Hypothalamus (tissue), 51 donors: ENCODE data around the gene LIMS3.
"Not testable (repeated sequence)": the region's sequence is repeated elsewhere in the genome, so short reads cannot be mapped to it uniquely, and the experiment has no call there.

Experiments used
- DNase-seq, 51 donors: peaks; one replicate each; lab custom pipeline; 2025; lab: John Stamatoyannopoulos, UW

The LIMS3 gene, protein sequence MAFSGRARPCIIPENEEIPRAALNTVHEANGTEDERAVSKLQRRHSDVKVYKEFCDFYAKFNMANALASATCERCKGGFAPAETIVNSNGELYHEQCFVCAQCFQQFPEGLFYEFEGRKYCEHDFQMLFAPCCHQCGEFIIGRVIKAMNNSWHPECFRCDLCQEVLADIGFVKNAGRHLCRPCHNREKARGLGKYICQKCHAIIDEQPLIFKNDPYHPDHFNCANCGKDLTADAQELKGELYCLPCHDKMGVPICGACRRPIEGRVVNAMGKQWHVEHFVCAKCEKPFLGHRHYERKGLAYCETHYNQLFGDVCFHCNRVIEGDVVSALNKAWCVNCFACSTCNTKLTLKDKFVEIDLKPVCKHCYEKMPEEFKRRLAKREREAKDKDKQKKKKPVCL

DNA sequence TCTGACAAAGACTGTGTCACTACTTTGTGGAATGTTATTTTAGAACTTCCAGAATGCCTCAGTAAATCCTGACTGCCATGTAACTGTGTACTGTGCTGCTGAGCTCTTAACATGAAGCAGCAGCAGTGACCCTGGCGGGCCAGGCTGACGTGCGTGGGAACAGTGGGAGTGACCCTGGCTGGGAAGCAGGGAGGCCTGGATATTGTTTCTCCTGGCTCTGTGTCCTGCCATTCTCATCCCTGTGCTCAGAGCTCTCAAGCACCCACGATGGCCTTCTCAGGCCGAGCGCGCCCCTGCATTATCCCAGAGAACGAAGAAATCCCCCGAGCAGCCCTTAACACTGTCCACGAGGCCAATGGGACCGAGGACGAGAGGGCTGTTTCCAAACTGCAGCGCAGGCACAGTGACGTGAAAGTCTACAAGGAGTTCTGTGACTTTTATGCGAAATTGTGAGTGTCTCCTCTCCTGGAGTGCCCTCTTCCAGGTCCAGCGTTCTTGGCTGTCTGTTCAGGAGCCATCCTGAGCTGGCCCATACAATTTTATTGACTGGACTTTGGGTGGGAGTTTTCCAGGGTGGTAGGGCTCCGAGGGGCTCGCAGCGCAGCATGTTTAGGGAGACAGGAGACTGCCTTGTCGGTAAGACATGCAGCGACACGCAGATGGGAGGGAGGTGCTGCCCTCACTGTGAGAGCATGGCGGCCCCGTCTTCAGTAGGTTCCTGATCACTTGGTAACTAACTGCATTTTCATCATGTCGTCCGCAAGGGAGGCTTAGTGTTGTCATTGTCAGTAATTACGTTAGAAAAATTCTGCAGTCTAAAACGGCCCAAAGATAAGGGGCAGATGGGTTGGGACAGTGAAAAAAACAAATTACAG is at the start of gene LIMS3:
Gene LIMS3, plus strand, starts transcription at position 227 of the 875 bp plus-strand sequence. Its CDS starts 41 bp downstream, at position 268.
- DNase-seq = not testable (repeated sequence)

DNA sequence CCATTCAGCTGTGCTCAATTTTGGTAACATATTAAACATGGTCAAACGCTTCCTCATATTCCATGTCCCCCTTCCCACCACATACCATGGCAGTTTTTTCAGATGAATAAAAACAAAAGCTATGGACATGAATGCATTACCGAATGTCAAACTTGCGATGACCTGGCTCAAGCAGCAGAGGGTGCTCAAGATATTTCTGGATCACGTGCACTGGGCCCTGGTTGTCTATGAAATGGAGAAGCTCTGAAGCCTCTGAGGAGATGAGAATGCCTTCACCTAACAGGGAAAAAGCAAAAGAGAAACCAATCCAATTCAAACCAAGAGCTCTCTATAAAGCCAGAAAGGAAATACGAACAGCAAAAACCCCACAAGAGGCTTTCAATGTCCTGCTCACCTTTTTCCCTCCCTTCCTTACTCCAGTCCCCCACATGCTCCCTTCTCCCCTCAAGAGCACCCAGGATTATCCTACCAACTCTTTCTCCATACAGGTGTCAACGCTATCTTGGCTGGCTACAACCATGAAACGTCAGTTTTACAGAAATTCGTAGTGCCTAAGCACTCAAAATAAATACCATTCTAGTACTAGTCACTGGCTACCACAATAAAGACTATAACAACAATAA is 27.2 kb upstream of the LIMS3 start:
- DNase-seq = not testable (repeated sequence)

DNA sequence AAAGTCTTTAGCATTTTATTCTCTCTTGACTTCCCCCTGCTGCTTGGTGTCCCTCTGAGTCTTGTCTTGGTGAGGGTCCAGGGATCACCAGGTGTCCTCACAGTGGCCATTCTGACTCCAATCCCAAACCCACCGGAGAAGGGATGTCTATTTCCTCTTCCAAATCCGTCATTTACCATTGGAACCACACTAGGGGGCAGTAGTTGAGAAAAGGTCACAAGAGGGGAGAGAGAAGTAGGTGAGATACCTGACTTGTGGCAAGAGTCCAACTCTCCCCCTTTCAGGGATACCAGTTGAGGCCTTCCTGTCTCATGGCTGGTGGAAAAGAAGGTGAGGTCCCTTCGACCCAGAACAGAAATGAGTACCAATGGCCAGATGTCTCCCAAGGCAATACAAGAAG is 21.9 kb upstream of the LIMS3 start:
- not testable (repeated sequence) for DNase-seq

DNA sequence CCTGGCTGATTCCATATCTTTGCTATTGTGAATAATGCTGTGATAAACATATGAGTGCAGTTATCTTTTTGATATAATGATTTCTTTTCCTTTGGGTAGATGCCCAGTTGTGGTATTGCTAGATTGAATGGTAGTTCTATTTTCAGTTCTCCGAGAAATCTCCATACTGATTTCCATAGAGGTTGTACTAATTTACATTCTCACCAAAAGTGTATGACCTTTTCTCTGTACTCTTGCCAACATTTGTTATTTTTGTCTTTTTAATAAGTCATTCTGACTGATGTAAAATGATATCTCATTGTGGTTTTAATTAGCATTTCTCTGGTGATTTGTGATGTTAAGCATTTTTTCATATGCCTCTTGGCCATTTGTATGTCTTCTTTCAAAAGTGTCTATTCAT is 16.4 kb upstream of the LIMS3 start:
- not testable (repeated sequence) for DNase-seq

DNA sequence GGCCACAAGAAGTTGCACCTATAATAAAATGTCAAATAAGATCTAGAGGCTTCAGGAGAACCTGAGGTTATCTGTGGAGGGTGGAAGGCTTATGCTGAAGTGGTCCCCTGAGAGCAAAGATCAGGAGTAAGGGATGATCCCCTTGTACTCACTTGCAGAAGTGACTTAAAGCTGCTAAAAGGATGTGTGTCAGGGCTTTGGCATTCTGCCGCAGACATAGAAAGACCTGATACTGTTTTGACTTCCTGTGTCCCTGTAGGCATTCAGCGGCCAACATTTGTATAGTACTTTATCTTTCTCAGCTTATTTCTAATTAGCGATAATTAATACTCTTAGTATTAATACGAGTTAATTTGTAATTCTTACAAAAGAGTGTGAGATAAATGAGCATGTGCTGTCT is 10.1 kb upstream of the LIMS3 start:
- not testable (repeated sequence) for DNase-seq

DNA sequence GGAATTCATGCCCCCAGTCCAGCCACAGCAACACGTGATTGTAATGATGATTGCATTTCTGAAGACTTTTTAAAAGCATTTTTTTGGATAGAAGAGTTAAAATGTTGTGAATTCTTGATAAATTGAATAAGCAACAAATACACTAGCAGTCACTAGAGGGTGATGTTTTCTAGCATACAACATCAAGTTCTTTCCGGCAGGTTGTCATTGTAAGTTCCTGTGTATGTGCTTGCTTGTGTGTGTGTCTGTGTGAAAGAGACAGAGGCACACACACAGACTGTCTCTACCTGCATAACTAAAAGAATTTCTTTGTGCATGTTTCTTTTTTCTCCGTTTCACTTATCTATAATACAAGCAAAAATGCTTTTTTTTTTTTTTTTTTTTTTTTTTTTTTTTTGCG is 8.6 kb upstream of the LIMS3 start:
- not testable (repeated sequence) for DNase-seq

DNA sequence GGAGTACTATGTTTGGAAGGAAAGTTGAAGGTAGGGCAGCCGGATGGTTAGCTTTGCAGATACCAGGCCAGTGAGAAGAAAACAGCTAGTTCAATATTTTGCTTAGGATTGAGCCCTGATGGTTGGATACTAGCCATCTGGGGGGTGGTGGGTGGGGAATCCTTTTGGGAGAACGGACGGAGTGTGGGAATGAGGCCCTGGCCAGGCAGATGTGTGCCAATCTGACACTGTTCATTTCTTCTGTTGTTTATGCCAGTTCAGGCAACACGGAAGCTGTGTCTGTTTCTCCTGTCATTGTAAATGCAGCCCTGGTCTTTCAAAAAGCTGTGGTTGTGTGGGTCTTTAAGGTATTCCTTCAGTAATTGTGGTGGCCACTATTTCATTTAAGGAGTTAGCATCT is 7.5 kb upstream of the LIMS3 start:
- DNase-seq = not testable (repeated sequence)

DNA sequence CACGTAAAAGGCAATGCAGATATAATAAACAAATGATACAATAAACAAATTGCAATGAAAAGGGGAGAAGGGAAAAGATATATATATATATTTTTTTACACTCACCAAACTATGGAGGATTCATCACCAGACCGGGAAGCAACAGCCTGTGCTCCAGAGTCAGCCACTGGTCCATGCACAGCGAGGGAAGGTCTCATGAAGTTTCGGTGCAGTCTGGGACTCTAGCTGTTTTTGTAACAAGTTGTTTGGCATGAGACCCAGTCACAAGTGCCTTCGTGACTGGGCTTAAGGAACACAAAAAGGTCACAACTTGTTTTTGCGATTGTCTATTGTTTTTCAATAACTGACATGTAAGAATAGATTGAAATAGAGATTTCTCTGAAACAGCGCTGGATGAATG is 4.8 kb upstream of the LIMS3 start:
- not testable (repeated sequence) for DNase-seq

DNA sequence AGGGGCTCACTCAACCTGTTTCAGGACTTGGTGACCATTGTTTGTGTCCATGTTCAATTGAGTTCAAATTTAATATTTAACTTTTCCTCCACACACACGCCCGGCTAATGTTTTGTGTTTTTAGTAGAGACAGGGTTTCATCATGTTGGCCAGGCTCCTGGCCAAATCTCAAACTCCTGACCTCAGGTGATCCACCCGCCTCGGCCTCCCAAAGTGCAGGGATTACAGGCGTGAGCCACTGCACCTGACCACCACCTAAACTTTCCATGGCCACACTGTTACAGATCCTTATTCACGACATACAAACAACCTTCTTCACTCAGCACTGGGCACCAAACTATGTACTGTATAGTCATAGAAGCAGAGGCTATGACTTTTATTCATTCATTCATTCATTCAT is 4.3 kb upstream of the LIMS3 start:
- DNase-seq = not testable (repeated sequence)

DNA sequence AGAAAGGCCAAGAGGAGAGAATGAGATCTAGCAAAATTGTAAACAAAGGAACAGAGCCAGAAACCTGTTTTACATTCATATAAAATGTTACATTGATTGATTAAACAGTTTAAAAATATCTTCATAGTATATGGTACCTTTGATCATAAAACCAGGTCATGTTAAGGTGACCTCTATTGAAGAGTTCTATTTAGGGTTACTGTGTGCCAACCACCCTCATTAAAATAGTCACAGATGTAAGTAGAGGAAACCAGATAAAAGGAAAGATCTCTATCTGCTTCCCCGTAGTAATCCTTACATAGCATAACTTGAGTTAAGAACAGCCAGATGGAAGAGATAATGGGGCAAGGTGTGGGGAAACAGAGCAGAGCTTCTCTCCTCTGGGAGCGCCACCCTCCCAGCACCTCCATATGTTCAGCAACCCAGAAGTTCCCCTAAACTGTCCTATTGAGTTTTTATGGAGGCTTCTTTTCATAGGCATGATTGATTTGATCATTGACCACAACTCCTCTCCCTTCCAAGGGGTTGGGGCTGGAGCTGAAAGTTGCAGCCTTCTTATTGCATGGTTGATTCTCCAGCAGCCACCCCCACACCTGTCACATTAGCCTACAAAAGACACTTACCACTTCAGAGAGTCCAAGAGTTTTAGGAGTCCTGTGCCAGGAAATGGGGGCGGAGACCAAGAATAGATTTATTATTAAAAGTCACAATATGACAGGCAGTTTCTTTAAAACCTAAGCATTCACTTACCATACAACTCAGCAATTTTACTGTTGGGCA is 3.2 kb upstream of the LIMS3 start:
- DNase-seq = not testable (repeated sequence)

DNA sequence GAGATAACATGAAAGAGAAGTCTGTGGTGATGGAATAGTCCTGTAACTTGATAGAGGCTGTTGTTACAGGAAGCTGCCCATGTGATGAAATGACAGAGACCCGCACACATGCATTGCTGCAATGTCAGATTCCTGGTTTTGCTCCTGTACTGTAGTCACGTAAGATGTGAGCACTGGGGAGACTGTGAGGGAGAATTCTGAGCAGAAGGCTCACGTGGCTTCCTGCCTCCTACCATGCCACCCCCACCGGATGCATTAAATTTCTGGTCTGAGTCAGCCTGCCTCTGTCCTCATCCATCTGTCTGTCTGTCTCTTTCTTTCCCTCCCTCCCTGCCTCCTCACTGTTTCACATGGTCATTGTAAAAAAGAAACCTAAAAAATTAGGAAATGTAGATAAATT is 2.3 kb upstream of the LIMS3 start:
- not testable (repeated sequence) for DNase-seq

DNA sequence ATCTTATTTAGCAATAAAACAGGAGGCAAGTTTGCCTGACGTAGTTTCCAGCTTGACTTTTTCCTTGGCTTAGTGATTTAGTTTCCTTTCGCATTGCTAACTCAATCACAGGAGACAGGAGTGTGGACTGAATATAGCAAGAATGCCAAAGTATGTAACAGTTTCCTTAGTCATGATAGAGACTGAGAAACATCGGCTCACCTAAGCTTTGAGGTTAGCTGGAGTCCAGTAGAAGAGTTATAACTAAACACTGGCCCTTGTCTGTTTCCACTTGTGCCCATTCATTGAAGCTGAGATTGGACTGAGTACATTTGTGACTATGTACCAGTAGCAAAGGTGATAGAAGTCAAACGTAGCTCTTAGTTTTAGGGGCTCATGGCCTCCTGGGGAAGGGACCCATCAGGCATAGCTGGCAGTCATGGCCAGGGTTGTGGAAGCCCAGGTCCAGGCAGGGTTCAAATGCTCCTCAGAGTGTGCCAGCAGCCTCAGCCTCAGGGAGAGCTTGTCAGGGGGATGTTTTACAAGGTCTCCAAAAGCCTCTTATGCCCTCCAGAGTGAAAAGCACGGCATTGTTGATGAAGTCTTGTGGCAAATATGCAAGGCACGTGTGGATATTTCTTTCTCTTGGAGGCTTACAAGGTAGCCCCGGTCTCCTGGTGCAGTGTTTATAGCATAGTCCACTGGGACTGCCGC is 573 bp upstream of the LIMS3 start:
- DNase-seq = not testable (repeated sequence)

DNA sequence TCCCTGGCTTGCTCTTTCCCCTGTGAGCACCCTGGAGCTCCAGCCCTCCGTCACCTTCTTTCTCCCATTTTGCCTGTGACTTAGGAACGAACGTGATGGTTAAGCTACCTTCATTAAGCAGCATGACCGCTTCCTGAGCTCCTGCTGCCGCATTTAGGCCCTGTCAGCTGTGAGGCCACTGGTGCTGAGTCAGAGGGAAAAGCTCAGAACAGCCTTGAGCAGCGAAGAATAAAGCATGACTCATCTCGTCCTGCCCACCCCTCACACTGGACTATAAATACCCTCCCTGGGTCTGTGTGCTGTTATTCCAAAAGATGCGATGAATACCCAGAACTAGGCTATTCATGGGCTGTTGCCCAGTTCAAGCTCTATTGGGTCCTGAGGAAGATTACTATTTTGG is 7.3 kb downstream of the LIMS3 start:
- DNase-seq = not testable (repeated sequence)

DNA sequence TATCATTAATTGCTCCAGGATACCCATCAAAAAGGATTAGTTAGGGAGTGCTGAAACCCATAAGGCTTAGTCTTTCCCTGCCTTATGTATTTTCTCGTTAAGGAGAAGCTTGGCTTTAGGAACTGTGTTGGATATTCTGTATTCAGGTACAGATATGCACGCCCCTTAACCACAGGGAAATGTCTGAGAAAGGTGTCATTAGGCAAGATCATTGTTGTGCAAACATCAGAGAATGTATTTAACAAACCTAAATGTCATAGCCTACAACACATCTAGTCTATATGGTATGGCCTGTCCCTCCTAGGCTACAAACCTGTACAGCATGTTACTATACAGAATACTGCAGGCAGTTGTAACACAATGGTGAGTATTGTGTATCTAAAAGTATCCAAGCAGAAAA is 10.1 kb downstream of the LIMS3 start:
- DNase-seq = not testable (repeated sequence)

DNA sequence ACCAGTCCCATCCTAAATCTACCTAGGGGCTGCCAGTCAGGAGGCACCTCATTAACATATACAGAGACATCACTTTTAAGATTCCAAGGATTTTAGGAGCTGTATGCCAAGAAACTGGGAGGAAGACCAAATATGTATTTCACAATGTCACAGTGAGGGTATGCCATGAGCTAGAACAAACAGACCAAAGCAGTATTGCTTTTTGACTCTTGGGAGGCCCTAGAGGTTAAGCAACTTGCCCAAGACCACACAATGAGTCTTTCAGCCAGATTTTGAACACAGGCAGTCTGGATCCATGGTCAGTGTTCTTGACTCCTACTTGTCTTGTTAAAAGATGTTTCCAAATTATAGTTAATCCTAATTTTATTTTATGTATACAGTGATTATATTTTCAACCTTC is 12.3 kb downstream of the LIMS3 start:
- DNase-seq = not testable (repeated sequence)

DNA sequence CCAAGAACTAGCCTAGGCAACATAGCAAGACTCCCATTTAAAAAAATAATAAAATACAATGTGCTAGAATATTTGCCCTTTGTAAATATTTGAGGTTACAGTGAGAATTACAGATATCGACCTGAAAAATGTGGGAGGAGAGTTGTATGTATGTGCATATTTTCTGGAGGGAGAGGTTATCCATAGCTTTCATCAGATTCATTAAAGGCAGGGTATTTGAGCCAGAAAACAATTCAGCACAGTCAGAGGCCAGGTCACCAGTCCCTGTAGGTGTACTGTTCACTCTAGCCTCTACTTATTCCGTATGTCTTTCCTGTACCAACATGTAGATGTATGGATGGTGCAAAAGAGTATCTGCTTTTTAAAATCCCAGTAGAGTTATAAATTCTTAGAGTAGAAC is 15.4 kb downstream of the LIMS3 start:
- DNase-seq = not testable (repeated sequence)

DNA sequence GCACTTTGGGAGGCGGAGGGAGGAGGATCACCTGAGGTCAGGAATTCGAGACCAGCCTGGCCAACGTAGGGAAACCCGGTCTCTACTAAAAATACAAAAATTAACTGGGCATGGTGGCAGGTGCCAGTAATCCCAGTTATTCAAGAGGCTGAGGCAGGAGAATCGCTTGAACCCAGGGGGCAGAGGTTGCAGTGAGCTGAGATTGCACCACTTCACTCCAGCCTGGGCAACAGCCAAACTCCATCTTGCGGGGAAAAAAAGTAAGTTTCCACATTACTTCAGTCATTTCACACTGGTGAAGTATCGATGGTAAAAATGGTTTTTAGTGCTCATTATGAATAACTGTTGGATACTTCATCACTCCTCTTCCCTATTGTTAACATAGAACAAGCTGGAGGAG is 16.1 kb downstream of the LIMS3 start:
- DNase-seq = not testable (repeated sequence)

DNA sequence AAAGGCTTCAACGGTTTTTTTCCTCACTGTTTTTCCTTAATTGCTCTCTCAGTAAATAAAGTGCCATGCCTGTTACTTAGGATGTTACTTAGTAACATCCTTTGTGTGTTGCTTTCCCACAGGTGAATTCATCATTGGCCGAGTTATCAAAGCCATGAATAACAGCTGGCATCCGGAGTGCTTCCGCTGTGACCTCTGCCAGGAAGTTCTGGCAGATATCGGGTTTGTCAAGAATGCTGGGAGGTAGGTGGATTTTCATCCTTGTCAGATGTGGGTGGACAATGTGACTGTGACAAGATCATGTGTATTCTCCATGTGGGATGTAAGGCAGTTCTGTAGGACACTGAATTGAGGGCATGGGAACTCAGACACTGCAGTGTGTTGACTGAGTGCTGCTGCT is 17.3 kb downstream of the LIMS3 start:
- not testable (repeated sequence) for DNase-seq

DNA sequence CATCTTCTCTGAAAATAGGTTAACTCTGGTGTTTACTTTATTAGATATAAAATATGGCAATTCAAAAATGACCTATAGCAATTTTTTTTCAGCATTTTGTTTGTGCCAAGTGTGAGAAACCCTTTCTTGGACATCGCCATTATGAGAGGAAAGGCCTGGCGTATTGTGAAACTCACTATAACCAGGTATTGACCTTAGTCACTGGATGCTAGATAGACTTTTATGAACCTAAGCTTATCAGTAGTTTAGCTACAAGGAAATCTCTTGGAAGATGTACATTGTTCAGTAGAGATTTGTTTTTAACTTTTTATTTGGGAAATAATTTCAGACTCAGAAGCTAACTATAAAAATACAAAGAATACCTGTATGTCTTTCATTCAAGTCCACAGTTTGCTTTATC is 21.7 kb downstream of the LIMS3 start:
- not testable (repeated sequence) for DNase-seq
